Left renal cortex interstitium (tissue), 4 donors: ENCODE data around the gene SUMO2. TPM values are rescaled to one million over a fixed set of nuclear protein-coding genes. Genes with fewer than 3 reads are reported as not detected.
"Not testable (repeated sequence)": the region's sequence is repeated elsewhere in the genome, so short reads cannot be mapped to it uniquely, and the experiment has no call there.

Experiments
- DNase-seq, 4 donors: peaks; one replicate each; pipeline ENCODE4 v3.0.0-alpha.2; 2013; ENCODE audit warnings: low read depth in 4 of 4, low spot score in 2 of 4, missing footprints in 1 of 4
- polyA plus RNA-seq, 4 donors: library from polyadenylated mRNA; unstranded; fragments of 120-200 nt; gene quantifications; one replicate each; pipeline ENCODE4 v1.2.1, GENCODE V29; 2013; ENCODE audit not compliant: insufficient read length in 4 of 4

The SUMO2 gene
- polyA plus RNA-seq, 4 donors, result 626 to 750 (median 696) TPM

GRCh38 chr17:75183999-75184884 is 1.5 kb upstream of the SUMO2 start:
- DNase-seq, result no peak

GRCh38 chr17:75182319-75182568 is 515 bp downstream of the SUMO2 start:
- no peak for DNase-seq

GRCh38 chr17:75181608-75182318 is 996 bp downstream of the SUMO2 start:
- DNase-seq, result peak in 1 of 4 donors; percentile 9

- no peak for DNase-seq
Observed at GRCh38 chr17:75181110-75181509, 1.6 kb downstream of the SUMO2 start.

GRCh38 chr17:75178453-75178852 is 4.3 kb downstream of the SUMO2 start:
- DNase-seq, result no peak

GRCh38 chr17:75176625-75177024 is 6.1 kb downstream of the SUMO2 start:
- DNase-seq, result no peak

- DNase-seq, result no peak
Observed at GRCh38 chr17:75174996-75175395, 7.8 kb downstream of the SUMO2 start.

- no peak for DNase-seq
Observed at GRCh38 chr17:75173526-75173925, 9.2 kb downstream of the SUMO2 start.

- no peak for DNase-seq
Observed at GRCh38 chr17:75168998-75169397, 13.8 kb downstream of the SUMO2 start.

GRCh38 chr17:75164606-75165005 is 18.2 kb downstream of the SUMO2 start:
- DNase-seq, result not testable (repeated sequence)

- DNase-seq, result no peak
Observed at GRCh38 chr17:75163074-75163473, 19.7 kb downstream of the SUMO2 start.

GRCh38 chr17:75160211-75160610 is 22.5 kb downstream of the SUMO2 start:
- no peak for DNase-seq

- DNase-seq, result no peak
Observed at GRCh38 chr17:75159196-75160031, 23.3 kb downstream of the SUMO2 start.

- DNase-seq, result not testable (repeated sequence)
Observed at GRCh38 chr17:75158480-75158879, 24.3 kb downstream of the SUMO2 start.

- peak in 1 of 4 donors; percentile 7 for DNase-seq
Observed at GRCh38 chr17:75155191-75155601, 27.6 kb downstream of the SUMO2 start.

GRCh38 chr17:75154195-75155106 is 28.3 kb downstream of the SUMO2 start, which contains the start of gene JPT1:
TSS of gene JPT1 (minus strand) at chr17:75154512. CDS start at chr17:75154397, 115 bp downstream.
- DNase-seq, result peak; percentile 92 to 99 (median 94)

GRCh38 chr17:75153780-75154194 is 29.0 kb downstream of the SUMO2 start:
- peak in 2 of 4 donors; percentile 34 to 37 for DNase-seq

- DNase-seq, result peak in 3 of 4 donors; percentile 31 to 53 (median 35)
Observed at GRCh38 chr17:75152922-75153779, 29.6 kb downstream of the SUMO2 start.

- no peak for DNase-seq
Observed at GRCh38 chr17:75152523-75152921, 30.2 kb downstream of the SUMO2 start.
